Sigmoid colon (tissue), 4 donors: ENCODE data around the gene CSNK1A1L.

ENCODE experiments used
- CTCF ChIP-seq, 4 experiments: fragments of 450-650 bp in 3 of 4; fragments of 200-600 bp in 1 of 4; IDR thresholded peaks; one replicate each; pipeline ENCODE4 v1.5.1; 2016 to 2019; ENCODE audit warnings: antibody characterized with exemption in 4 of 4, mild to moderate bottlenecking in 3 of 4, moderate library complexity in 2 of 4
- EP300 ChIP-seq, 4 donors: sonication (generic); formaldehyde crosslinking; IDR thresholded peaks; one replicate each; pipeline ENCODE4 v1.6.1; 2017; ENCODE audit warnings: antibody characterized with exemption in 4 of 4
- POLR2A ChIP-seq, 2 donors: fragments of 450-650 bp; IDR thresholded peaks; one replicate each; pipeline ENCODE4 v1.6.1; 2016; ENCODE audit warnings: antibody characterized with exemption in 2 of 2, mild to moderate bottlenecking in 2 of 2, moderate library complexity in 2 of 2
- POLR2AphosphoS5 ChIP-seq, 4 donors: sonication (generic); formaldehyde crosslinking; IDR thresholded peaks; one replicate each; pipeline ENCODE4 v1.6.1; 2017; ENCODE audit warnings: antibody characterized with exemption in 4 of 4

DNA sequence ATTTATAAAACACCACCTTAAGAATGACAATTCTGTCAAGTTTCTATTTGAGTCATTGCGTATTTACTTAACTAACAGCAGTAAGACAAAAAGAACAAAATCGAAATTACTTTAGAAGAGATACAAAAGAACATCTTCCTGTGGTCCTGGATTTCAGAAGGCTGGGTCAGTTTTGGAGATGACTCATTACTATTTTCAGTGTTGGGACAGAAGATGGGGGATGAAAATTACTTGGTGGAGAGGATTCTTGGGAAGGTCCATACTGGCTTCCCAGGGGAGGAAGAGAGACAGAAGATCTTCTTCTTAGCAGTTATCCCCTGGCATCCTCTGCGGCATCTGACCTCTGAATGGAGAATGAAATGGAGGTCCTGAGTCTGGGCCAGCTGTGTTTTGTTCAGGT lies 33.5 kb upstream of the CSNK1A1L start:
- no peak for TF ChIP-seq CTCF (IDR thresholded peaks at IDR 0.05)
- no peak for TF ChIP-seq EP300 (IDR thresholded peaks at IDR 0.05)
- no peak for TF ChIP-seq POLR2AphosphoS5 (IDR thresholded peaks at IDR 0.05)
- no peak for TF ChIP-seq POLR2A (IDR thresholded peaks at IDR 0.05)
